HG03571 (cell line): ENCODE data around the gene LY6G5C.

Source experiments
- ATAC-seq: cut with Tn5 transposase; IDR thresholded peaks from one replicate; pipeline ENCODE4 v1.9.1; 2021; ENCODE audit not compliant: unreplicated experiment

Gene LY6G5C

DNA sequence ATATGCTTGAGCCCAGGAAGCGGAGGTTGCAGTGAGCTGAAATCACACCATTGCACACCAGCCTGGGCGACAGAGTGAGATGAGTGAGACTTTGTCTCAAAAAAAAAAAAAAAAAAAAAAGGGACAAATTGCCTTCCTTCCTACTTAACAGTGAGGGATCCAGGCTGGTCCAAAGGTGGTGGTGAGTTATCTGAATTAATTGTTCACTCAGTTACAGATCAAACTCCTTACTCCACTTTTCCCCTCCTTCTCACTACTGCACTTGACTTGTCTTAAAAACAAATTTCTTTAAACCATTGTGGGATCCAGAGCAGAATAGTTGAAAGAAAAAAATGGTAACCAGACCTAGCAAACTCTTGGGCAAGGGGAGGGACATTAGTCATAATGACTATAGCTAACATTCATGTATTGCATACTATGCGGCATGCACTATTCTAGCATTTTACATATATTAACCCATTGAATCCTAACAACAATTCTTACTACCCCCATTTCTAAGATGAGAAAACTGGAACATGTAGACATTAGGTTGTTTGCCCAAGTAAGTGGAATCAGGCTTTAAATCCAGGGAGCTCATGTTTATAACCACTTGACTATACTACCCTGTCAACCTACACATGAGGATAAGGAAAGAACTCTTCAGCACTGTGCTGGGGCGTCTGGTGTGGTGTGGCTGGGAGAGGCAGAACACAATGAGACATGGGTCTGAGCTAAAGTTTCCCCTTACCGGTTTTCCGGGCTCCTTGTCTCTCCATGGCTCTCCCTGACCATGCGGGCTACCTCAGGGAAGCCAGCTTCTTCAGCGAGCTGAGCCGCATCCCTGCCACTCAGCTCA lies 17.5 kb downstream of the LY6G5C start:
- no peak for ATAC-seq

DNA sequence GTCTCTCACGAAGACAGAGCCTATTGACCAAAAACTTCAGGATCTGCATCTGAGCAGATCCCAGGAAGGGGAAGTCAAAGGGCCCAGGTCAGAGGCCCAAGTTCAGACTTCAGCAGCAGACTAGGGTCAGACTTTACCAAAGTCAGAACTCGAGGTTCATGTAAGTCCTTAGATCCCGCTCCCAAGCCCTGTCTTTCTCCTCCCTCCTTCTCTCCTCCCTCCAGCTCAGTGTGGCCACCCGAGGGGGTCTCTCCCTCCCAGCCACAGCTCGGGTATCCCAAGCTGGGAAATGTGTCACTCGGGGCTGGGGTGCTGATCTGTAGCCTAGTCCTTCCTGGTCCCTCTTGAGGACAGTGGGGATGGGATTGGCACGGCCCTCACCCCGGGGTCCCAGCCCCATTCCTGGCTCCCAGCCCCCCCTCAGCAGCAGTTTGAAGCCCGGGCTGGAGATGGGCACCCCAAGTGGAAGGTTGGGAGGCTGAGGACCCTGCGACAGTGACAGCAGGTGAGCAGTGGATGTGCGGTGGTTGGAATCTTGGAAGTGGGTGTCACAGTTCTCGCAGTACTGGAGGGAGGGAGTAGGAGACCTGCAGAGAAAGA lies 18.6 kb downstream of the LY6G5C start:
- no peak for ATAC-seq

DNA sequence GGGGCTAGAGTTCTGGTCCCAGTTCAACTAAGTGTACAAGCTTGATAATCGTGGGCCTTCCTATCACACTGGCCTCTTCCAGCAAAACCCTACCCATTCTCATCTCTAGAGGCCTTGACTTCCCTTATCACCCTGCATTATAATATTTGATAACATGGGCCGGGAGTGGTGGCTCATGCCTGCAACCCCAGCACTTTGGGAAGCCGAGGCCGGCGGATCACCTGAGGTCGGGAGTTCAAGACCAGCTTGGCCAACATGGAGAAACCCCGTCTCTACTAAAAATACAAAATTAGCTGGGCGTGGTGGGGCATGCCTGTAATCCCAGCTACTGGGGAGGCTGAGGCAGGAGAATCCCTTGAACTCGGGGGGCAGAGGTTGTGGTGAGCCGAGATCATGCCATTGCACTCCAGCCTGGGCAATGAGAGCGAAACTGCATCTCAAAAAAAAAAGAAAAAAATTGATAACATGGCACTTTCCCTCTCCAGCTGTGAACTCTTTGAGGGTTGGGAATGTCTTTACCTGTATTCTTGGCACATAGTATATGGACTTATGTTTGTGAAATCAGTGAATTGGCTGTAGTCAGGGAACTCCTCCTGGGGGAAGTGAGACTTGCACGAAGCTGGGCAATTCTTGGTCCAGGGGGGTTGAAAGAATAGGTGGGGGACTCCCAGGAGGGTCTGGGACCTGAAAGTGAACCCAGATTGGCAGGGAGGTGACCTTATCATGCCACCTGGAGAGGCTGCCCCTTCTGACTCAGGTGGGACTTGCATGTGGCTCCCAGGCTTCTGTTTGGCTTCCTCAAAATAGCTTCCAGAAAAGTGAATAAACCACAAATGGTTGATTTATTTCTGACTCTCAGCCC lies 19.4 kb downstream of the LY6G5C start:
- ATAC-seq = no peak

DNA sequence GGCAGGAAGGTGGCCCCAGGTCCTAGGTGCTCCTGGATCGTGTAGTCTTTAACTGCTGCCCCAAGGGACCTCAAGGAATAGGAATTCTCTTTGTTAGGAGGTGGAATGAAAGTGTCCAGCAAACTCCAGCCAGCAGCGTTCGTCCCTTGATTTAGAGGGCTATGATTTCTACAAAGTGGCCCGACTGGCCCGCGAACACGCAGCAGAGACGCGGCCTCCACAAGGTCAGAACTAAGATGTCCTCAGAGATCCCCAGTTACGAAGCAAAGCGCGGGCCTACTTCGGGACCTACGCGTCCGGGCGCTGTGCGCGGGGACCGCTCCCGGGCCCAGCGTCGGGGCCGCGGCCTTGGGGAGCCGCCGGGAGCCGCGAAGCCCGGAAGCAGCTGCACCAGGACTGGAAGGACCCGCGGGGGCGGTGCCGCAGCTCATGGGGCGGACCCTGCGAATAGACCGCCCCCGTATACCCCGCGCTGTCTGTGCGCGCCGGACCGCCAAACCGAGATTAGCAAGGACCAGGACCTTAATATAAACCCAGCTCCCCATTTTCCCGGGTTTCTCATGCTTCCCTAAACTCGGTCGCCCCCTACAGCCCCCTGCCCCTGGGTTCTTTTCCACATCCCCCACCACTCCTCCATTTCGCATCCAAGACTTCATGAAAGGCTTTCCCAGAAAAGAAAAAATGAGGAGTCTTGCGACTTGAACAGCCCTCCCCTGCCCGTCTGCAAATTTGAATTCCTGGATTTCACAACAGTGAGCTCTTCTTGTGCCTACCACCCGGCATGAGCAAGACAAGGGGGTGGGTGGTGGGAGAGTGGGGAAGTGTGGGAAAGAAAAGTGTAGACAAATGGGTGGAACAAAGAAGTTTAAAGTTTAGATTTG lies 20.2 kb downstream of the LY6G5C start, which contains the start of gene C6orf47:
C6orf47 (minus strand) TSS at position 398 of the 881 bp plus-strand sequence. CDS start 831 bp downstream, outside the sequence.
- no peak for ATAC-seq

DNA sequence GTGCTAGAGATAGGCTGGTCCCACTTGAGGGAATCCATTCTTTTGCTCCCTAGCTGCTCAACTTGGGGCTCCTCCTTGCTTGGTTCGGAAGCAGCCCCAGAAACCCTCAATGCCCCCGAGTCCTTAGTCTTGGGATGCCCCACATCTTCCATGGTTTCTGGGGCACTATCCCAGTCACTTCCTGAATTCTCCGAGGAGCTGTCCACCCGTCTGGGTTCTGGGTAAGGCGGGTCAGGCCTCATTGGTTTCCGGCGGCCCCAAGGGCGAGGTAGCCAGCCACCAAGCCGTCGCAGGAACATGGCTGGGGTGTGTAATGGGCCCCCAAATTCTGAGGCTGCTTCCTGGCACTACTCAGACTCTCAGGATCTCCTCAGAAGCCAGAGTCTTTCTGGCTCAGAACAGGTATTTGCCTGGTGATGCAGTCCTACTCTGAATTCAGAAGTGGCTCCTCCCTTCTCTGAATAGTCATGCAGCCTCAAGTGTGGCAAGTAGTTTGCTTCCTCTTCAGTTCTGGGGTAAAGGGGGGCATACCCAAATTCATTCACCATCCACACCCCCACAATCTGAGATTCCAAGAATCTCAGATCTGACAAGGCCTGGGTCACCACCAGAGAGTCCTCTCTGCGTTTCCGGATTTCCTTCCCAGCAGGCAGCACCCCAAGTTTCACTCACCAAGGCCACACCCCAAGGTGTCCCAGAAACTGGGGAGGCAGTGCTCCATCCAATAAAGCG lies 21.1 kb downstream of the LY6G5C start:
- ATAC-seq = no peak

DNA sequence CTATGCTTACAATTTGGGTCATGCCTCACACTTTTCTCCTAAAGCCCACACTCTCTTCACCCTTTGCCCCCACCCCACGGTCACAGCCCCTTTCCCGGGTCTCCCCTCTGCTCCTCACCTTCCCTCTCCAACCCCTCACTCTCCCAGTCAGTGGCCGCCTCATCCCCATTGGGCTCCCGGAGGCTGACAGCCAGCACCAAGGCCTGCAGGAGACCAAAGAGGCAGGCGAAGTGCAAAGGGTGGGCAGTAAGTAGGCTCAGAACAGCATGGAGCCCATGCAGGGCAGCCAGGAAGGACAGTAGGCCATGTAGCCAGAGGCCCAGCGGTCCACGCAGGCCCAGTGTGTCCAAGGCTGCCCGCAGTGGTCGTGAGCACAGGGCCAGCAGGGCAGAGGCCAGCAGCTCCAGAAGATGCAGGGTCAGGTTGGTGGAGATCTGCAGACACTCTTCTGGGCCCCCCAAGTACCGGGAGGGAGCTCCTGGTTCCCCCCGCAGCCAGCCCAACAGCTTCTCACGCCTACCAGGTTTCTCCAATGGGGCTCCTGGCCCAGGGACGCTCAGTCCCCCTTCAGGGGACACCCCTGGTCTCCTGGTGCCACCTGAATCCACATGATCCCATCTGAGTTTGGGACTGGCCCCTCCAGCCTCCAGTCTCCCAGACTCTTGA lies 21.8 kb downstream of the LY6G5C start:
- no peak for ATAC-seq

DNA sequence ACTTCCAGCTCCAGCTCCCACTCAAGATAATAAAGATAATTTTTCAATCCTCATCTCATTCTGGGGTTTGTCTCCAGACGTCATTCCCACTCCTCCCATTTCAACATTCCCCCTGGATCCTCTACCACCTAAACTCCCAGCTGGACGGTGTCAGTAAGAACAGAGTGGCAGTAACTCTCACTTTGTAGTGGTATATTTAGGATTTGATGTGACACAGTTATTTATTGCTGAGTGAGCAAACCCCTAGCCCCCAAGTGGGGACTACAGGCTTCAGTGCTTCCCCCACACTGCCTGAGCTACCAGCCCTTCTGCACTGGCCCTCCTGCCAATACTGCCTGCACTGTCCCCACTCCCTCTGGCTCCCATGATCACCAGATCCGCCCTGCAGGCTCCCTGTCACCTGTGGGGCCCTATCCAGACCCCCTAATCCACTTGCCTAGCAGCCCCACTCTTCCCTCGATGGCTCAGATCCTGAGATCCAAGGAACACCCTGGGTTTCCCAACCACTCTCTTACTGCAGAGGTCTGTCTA lies 22.6 kb downstream of the LY6G5C start:
- no peak for ATAC-seq

DNA sequence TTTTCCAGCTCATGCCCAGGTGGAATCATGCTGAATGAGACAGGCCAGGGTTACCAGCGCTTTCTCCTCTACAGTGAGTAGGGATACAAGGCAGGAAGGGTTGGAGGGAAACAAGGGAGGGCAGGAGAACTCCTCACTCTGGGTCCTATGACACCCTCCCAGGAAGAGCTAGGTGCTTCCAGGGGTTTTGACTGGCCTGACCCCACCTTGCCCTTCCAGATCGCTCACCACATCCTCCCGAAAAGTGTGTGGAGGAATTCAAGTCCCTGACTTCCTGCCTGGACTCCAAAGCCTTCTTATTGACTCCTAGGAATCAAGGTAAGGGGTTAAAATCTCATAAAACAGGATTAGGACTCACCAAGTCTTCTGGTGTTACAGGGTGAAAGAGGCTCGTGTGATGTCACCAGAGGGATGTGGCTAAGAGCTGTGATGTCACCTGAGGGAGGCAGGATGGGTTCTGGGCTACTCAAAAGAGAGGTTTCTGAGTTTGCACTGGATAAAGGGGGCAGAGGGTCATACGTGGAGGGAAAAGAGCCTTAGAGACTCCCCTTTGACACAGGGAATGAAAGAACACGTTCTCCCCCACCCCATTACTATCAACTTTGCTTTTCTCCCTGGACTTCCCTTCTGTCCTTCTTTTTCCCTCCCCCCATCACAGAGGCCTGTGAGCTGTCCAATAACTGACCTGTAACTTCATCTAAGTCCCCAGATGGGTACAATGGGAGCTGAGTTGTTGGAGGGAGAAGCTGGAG lies 23.3 kb downstream of the LY6G5C start:
- no peak for ATAC-seq

DNA sequence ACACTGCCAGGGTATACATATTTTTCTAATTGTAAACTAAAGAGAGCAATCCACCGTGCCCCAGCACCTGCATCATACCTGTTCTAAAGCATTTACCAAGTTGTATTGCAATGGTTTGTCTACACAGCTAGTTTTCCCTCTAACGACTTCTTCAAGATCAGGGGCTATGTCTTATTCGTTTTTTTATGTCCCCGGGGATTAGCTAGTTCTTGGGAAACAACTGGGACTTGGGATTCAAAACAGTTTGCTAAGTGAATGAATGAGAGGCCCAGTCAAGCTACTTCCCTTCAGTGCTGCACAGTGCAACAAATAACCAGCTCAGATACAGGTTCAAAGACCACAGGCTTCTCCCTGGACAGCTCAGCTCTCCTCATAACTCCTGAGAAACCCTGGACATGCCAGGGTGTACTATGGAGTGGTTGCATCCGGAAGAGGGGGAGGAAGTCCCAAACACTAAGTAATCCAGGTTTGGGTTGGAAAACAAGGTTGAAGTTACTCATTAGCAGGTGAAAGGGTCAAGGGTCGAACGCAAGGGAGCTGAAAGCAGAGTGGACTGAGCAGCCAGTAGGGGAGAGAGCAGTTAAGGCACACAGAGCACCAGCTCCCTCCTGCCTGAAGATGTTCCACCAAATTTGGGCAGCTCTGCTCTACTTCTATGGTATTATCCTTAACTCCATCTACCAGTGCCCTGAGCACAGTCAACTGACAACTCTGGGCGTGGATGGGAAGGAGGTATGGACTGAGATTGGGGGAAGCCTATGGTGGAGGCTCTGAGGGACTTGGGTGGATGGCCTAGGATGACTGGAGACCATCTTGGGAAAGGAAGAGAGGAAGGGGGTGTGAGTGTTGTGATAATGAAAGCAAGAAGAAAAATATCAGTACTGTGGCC lies 25.3 kb downstream of the LY6G5C start, which contains the start of gene APOM:
APOM (plus strand) TSS at position 546 of the 889 bp plus-strand sequence; CDS start at position 619, 73 bp downstream.
- ATAC-seq = no peak

DNA sequence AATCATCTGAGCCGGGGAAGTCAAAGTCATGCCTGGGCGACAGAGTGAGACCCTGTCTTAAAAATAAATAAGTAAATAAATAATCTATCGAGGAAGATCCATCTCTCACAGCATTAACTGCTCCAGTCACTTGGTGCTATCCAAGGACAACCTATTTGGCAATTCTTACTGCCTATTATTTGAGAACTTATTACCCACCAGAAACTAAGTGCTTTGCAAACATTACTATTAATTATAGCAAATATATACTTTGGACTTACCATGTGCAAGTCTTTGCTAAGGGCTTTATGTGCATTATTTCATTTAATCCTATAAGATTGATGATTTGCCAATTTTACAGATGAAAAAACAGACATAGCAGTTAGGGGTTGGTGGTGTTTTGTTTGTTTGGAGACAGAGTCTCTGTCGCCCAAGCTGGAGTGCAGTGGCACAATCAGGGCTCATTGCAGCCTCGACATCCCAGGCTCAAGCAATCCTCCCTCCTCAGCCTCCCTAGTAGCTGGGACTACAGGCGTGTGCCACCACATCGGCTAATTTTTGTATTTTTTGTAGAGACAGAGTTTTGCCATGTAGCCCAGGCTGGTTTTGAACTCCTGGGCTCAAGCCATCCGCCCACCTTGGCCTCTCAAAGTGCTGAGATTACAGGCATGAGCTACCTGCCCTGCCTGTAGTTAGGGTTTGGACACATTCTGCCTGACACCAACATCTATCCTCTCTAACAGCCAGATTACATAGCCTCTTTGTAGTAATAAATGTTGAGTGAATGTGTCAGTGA lies 26.1 kb downstream of the LY6G5C start:
- ATAC-seq = no peak

DNA sequence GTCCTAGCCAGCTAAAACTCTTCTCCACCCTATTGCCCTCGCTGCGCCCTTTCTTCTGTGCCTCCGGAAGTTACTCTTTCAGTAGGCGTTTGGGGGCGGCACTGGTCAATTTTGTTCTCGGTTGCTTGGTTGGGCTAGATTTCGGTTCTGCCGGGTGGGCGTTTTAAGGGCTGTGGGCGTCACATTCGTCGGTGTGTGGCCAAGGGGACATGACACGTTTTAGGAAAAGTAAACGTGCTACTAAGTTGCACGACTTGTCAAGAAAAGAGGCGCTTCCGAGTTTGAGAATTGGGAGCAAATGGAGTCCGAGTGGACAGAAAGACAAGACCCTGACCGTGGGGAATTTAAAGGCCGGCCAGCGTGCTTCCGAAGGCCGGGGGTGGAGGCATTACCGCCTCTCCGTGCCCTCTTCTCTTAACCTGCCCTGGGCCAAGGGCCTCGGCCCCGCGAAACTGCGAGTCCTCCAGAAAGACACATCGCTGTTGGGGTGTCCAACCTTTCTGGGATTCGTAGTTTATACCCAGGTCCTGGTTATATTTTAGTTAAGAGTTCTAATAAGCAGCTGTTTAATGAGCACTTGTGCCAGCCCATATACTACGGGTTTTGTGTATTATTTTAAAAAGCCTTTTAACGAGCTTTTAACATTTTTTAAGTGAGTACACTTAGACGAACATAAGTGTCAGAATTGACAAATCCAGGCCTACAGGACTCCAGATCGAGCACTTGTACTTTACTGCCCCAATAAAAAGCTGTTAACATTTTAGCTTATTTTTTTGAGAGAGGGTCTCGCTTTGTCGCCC lies 27.7 kb downstream of the LY6G5C start:
- peak; percentile 48 for ATAC-seq

DNA sequence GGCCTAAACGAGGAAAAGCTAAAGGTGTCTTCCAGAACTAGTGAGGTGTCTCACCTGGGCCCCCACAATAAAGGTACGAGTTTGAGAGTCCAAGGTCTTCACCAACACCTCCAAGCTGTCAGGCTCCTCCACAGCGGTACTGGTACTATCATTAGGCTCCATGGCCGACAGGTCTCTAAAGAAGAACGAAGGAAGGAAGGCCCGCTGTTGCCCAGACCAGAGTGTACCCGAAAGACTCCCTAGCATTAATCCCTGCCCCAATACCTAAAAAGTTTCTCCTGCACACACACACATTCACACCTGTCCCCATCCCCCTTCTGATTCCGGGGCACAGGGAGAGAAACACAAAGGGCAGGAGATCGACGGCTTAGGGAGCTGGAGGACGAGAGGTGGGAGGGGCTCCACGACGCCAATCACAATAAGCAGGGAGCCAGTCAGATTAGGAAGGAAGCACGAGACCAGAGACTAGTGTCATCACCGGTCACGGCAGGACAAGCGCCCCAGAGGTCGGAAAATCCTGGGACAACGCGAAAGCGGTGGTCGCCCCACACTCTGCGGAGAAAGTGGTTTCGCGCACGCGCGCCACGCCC lies 29.2 kb downstream of the LY6G5C start:
- ATAC-seq = peak; percentile 24

DNA sequence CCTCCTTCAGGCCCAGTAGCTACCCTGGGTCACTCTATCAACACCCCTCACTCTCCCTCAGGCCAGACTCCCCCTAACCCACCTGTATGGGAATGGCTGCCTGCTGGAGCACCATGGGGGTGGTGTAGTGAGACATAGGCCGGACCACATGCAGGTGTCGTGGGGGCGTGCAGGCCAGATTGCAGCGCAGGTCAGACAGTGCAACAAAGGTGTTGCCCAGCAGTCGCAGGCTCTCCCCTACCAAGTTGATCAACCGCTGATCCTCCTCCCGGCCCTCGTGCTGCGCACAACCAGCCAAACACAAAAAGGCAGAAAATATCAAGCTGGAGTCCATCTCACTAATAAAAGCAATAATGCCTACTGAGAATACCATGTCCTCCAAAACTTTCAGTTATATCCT lies 35.5 kb downstream of the LY6G5C start:
- no peak for ATAC-seq

DNA sequence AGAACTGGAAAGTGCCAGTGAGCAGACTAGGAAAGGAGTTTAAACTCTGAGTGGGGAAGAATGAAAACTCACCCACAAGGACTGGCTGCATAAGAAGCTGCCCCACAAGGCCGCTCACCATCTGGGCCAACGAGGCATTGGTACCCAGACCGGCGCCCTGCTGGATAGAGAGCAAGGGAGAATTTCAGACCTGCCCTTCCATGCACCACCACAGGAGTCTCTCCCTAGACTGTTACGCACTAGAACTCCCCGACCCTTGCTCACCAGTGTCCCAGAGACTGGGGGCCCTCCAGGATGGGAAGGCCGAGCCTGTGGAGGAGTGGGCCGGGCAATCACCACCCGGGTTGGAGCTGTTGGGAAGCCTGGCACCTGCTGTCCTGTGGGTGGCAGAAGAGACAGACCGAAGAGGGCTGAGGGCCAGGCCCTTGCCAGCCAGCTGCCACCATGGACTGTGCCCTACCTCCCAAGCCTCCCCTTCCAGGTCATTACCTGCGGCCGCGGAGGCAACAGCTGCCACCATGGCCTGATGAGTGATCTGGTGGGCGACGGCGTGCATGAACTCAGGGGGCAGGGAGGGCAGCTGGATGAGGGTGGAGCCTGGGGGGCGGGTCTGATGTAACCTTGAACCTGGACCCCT lies 36.9 kb downstream of the LY6G5C start:
- no peak for ATAC-seq
